DMS 273 (cell line): ENCODE measurements around the gene SKP1.
"Not testable (repeated sequence)": the region's sequence is repeated elsewhere in the genome, so short reads cannot be mapped to it uniquely, and the experiment has no call there.

Source experiments
- DNase-seq: peaks from one replicate; lab custom pipeline; 2025; ENCODE audit not compliant: unreplicated experiment; lab: John Stamatoyannopoulos, UW

Gene SKP1

DNA sequence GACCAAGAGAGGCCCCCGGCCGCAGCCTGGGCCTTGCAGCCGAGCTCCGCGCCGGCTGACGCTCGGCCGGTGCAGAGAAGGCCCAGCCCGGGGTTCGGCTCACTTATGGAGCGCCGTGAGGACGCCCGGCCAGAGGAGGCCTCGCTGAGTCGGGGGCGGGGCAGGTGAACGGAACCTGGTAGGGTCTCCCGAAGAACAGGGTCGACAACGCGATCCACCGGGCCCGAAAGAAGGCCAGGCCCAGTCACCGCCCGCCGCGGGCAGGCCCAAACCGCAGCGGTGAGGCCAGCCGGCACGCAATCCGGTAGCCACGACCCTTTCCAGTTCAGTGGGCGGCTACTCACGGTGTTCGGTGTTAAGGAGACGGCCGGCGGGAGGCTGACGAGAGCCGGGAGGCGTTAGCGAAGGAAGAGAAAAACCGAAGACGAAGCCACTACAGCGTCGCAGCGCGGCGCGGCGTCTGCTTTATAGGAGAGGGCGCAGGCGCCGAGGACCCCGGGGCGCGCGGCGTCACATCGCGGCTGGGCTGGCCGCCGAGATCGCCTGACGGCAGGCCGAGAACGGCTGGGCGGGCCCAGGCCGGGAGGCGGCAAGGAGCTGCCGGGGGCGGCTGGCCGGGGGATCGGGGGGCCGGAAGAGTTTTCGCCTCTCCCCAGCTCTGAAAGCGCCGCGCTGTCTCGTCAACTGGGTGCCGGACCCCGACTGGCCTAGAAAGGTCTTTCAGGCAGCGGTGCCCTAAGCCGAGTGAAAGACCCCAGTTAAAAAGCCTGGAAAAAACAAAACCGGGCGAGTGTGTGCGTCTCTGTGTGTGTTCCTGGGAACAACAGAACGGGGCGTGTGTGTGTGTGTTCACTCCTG, at the start of gene SKP1:
SKP1 (minus strand) TSS at position 440 of the 858 bp plus-strand sequence. CDS start 2,928 bp downstream, outside the sequence.
- DNase-seq, result peak; percentile 95

DNA sequence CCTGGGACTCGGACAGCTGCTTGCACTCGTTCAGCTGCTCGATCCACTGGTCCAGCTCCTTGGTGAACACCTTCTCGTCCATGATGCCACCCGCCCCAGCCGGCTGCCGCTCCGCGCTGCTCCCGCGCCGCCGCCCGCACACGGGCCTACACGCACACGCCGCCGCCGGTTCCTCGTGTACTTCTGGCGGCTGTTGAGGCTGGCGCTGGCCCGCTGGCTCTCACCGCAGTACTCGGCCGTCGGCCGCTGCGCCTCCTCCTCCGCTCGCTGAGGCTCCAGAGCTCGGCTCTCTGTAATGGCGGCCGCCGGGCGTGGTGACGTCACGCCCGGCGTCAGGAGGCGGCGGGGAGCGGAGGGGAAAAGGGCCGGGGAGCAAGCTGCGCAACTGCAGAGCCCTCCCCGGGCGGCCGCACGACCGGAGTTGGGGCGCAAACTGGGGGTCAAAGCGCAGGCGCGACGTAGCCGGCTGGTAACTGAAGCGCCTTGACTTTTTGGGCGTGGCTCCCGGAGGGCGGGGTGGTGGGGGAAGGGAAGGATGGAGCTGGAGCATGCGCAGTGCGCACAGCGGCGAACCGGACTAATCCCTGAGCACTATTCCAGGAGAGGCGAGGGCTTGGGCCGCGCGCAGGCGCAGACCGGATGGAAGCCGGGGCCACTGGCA, 49.2 kb upstream of the SKP1 start, which contains the start of gene PPP2CA:
PPP2CA (minus strand) TSS at position 294 of the 661 bp plus-strand sequence; CDS start at position 82, 212 bp downstream.
- peak; percentile 99 for DNase-seq

DNA sequence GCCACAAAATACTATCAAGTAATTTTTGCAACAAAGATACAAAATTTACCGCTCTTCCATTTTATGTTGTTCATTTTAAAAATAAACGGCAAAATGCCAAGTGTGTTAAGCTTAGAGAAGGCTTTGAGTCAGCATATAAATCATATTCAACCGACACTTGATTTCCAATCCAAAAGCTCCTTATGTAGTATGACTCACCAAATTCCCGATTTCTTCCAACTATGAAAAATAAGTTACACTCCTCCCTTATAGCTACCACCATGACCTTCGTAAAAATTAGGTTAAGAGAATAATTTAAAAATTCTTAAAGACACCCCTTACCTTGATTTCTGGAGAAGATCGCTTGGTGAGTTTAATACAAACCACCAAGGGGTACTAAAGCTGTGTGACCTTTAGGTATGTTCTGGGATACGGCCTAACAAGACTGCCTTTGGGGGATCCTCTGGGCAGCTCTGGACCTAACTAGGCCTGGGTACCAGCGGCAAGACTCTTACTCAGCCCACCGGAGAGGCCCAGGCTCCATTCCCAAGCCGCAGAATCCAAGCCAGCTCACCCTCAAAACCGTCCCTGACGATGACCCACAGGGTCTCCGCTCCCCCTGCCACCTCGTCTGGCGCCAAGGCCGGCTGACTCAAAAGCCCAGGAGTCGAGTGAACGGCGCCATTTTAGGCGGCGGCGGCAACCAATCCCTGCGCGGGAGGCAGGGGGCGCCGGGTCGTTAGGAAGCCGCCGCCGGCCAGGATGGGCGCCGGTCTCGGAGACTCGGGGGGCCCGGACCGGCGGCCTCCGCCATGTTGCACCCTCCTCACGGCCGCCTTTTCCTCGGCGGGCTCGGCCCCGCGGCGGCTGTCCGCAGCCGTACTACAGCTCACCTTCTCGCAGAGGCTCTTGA, 48.4 kb upstream of the SKP1 start:
- peak; percentile 88 for DNase-seq

DNA sequence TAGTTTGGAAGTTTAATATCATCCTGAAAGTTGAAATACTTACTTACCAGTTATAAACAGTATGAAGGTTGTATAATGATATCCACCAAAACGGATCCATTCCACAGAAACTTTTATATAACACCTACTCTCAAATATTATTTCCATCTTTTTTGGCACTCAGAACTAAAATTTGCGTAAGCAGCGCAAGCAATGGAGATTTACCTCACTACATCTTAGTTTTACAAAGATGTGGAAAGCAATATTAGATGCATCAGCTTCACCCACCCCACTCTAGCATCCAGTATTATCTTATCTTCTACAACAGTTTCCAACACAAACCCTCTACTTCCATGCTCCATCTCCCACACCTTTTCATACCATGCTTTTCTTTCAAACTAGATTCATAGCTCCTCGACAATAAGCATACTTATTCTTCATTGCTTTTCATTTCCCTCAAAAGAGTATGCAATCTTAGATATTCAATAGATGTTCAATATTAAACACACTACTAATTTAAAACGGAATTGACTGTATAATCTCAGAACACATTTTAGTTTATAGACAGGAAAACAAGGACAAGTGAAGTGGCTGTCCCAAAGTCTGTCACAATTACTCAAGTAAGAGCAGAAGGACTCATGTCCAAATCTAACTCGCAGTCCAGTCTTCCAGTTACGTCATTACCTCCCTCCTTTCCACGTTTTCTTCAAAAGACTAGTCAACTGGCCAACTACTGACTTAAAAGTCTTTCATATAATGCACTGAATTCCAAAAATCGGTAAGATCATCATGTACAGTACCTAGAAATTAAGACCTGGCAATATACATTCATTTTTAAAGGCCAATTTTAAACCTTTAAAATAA, 46.9 kb upstream of the SKP1 start:
- DNase-seq, result peak; percentile 36

DNA sequence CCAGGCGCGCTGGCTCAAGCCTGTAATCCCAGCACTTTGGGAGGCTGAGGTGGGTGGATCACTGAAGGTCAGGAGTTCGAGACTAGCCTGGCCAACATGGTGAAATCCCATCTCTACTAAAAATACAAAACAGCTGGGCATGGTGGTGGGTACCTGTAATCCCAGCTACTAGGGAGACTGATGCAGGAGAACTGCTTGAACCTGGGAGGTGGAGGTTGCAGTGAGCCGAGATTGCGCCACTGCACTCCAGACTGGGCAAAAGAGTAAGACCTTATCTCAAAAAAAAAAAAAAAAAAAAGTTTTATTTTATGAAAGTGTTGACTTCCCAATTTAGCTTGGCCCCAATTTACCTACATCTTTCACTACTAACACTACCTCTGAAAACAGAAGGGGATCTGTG, 44.9 kb upstream of the SKP1 start:
- DNase-seq, result not testable (repeated sequence)

DNA sequence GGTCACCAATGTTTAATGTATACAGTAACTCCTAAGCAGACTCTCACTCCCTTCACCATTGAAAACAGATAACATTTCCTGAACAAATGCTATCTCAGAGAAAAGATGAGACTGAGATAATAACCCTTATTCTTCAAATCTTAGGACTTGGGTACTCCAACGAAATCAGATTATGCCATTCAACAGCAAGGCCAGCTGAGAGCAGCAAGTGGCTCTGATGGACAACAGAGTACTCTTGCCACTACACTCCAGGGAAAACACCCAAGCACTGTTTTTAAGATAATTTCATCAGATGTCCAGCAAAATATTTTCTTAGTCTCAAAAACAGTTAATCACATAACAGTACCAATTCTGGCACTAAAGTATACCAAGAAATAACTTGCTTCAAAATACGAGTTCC, 39.0 kb upstream of the SKP1 start:
- DNase-seq, result no peak

DNA sequence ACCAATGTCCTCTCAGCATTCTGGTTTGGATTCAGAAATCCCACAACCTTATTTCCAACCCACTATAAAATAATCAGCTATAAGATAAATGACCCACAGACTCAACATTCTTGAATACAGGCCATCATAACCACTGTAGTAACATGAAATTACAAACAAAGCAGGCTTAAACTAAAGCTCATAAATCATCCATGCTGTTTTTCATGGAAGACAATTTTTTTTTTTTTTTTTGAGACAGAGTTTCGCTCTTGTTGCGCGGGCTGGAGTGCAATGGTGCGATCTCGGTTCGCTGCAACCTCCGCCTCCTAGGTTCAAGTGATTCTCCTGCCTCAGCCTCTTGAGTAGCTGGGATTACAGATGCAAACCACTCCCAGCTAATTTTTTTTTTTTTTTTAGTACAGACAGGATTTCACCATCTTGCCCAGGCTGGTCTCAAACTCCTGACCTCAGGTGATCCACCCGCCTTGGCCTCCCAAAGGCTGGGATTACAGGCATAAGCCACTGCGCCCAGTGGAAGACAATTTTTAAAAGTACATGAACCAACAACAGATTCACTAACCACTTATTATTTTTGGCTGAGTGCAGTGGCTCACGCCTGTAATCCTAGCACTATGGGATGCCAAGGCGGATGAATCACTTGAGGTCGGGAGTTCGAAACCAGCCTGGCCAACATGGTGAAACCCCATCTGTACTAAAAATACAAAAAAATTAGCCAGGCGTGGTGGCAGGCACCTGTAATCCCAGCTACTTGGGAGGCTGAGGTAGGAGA, 34.7 kb upstream of the SKP1 start:
- DNase-seq, result not testable (repeated sequence)

DNA sequence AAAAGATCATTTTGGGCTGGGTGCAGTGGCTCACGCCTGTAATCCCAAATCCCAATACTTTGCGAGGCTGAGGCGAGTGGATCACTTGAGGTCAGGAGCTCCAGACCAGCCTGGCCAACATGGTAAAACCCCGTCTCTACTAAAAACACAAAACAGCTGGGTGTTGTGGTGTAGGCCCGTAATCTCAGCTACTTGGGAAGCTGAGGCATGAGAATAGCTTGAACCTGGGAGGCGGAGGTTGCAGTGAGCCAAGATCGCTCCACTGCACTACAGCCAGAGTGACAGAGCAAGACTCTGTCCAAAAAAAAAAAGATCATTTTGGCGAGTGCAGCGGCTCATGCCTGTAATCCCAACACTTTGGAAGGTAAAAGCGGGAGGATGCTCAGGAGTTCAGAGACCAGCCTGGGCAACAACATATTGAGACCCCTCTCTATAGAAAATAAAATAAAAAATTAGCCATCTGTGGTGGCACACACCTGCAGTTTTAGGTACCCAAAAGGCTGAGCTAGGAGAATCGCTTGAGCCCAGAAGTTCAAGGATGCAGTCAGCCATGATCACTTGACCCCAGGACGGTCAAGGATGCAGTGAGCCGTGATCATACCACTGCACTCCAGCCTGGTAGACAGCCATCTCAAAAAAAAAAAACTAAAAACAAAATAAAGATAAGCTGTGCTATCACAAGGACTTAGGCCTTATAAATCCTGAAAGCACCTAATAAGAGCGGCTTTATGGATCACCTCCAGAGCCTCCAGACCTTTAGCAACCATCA, 32.9 kb upstream of the SKP1 start:
- DNase-seq, result no peak

DNA sequence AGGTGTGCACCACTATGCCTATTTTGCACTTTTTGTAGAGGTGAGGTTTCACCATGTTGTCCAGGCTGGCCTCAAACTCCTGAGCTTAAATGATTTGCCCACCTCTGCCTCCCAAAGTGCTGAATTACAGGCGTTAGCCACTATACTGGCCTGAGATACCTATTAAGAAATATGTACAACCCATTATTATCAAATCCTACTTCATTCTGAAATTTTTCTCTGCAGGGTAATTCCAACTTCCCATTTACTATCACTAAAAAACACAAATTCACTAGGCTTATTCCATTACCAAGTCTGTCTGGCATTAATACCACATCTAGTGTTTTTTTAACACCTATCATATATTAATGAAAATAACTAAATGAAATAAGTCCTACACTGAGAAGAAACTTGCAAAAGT, 30.9 kb upstream of the SKP1 start:
- no peak for DNase-seq

DNA sequence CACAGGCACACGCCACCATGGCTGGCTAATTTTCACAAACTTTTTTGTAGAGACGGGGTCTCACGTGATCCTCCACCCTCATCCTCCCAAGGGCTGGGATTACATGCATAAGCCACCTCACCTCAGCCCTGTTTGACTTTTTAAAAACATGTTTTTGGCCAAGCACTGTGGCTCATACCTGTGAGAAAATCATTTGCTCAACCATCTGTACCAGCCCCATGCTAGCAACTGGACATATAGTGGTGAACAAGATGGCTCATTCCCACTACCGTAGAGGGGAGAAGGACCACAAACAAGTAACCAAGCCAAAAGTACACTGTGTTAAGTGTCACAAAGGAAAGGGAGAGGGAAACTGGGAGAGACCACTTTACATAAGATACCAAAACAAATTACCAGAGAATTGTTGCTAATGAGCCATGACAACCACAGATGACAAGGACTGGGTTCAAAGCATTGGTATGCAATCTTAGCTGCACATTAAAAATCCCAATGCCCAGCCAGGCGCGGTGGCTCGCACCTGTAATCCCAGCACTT, 29.9 kb upstream of the SKP1 start:
- no peak for DNase-seq

DNA sequence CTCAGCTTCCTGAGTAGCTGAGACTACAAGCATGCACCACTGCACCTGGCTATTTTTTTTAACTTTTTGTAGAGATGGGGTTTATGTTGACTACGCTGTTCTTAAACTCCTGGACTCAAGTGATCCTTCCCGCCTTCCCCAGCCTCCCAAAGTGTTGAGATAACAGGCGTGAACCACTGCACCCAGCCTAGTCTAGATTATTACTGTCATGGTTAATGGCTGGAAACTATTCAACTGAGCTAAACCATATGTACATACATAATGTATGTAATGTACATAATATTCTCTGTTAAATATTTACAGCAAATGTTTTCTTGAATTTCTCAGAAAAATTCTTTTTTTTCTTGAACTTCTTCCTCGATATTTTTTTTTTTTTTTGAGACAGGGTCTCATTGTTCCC, 27.8 kb upstream of the SKP1 start:
- no peak for DNase-seq

DNA sequence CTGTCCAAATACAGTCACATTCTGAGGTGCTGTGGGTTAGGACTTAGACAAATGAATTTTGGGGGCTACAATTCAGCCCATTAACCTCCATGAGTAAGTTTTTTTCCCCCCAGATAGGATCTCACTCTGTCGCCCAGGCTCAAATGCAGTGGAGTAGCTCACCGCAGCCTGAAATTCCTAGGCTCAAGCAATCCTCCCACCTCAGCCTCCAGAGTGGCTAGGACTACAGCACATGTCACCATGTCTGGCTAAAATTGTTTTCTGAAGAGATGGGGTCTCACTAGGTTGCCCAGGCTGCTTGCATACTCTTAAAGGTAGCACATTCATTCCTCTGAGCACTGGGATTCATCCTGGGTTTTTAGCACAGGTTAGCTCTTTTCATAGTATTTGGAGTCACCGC, 26.9 kb upstream of the SKP1 start:
- no peak for DNase-seq

DNA sequence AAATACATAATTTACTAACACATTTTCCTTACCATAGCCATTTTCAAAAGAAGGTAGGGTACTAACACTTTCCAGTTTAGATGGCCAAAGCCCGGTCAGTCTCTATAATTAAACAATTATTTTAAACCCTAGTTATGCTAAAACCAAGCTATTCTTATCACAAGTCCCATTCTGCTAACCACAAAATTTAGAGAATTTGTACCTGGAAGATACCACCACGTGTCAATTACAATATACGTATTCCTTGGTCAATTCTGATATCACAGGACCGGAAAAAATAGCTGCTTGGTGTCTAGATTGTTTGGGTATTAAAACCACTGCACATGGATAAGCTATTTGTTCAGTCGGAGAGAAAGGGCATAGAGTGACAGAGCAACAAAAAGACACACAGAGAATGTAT, 18.9 kb upstream of the SKP1 start:
- DNase-seq, result no peak

DNA sequence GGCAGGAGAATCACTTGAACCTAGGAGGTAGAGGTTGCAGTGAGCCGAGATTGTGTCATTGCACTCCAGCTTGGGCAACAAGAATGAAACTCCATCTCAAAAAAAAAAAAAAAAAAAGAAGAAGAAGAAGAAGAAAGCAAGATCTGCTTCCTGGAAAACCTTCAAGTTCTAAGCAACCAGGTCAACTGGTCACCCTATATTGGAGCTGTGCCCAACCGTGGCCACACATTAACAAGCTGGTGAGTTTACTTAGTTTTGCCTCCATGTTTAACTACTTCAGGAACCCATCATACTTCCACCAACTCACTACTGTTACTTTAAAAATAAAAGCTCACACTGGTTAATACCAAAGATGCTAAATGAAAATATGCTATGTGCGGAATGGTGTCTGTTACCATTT, 12.3 kb upstream of the SKP1 start:
- DNase-seq, result no peak

DNA sequence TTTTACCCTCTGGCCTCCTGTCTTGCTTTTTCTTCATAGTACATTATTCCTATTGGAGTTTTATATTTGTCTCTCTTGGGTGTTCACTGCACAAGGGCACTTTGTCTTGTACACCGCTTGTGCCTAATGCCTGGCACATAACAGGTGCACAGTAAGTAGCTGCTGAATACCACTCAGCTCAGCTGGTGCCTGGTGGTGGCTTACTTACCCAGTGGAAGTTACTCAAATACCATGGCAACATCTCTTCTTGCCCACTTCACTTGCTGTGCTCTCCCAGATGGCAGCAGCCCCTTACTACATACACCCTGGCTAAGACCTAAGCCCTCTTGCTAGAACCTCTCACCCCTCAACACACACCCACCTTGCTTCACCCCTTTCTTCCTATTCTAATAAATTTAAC, 11.3 kb upstream of the SKP1 start:
- DNase-seq, result no peak

DNA sequence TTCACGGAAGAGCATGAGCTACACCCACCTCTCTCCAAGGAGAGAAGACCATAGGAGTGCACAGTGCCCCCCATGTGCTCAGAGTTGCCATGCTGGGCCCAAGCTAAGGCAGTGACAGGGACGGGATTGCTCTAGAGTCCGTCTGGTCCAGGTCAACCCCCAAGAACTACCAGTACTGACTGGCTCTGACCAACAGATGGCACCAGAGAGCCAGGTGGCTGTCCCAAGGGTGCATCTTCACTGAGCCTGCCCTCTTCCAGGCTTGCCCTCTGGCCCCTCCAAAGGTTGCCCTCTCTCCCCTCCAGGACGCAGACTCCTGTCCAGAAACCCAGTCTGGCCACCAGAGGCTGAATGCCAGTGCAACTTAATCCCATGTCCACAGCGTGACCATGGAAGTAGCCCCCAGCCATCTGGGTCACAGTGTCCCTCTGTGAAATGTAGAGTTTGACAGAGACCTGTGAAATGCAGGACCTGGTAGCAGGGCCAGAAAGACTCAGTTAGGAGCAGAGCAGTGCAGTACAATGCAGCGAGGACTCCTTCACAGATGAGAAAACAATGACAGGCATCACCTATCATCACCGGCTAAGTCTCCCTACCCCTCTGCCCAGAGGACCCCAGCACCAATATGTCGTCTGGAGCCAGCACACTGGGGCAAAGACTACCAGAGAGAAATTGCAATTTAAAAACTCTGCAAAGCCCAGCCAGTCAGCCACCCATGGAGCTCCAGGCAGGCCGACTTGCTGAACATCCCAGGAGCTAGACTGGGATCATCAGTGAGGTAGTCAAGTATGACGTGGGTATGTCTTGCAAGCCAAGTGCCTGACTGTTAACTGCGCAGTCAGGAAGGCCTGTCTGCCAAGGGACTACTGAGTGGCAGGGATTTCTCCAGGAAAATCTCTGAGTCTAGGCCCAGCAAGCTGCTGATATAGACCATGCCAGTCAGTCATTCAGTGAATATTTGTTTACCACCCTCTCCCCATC, 7.7 kb upstream of the SKP1 start:
- peak; percentile 82 for DNase-seq

DNA sequence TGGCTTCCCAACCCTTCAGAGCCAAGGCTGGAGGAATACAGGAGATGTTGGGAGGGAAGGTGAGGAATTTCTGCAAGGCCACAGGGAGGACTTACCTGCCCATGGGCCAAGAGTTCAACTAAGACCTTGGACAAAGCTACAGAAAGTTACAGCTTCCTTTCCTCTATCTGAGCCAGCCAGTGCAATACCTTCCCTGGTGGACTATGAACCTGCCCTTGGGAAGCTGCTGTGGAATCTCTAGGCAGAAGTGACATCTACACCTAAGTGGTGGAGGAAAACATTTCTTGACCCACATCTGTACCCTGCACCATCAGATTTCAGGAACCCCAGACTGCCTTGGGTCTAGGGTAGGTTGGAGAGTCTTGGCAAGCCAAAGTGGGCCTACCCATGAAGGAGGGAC, 6.7 kb upstream of the SKP1 start:
- no peak for DNase-seq

DNA sequence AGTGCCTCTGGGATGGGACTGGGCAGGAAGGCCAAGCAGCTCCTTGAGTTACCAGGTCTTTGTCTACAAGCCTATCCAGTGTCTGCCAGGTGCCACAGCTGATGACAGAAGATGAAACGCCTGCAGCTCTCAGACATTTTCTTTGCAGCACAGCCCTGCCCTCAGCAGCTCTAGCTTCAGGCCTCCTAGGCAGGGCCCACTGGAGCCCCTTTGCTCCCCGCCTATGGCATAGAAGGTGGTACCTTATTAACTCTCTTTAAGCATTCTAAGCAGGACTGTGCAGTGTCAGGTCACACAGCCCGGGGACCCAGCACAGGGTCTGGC, 1.3 kb upstream of the SKP1 start:
- DNase-seq, result peak; percentile 42
